H9 (cell line): ENCODE results near the gene DHDH. TPM values are rescaled to one million over a fixed set of nuclear protein-coding genes. Genes with fewer than 3 reads are reported as not detected.

Experiments
- DNase-seq: peaks from one replicate; pipeline ENCODE4 v3.0.0-alpha.2; 2017
- H2AFZ ChIP-seq: one replicate; pipeline ENCODE4 v1.6.1; 2013; ENCODE audit warnings: mild to moderate bottlenecking, low read length, control low read depth, moderate library complexity
- H2AK5ac ChIP-seq: 2 replicates; pipeline ENCODE4 v1.6.1; 2013; ENCODE audit warnings: low read length, control low read depth, mixed read lengths; ENCODE audit not compliant: insufficient read length
- H2BK120ac ChIP-seq: one replicate; pipeline ENCODE4 v1.6.1; 2013; ENCODE audit warnings: low read depth, mild to moderate bottlenecking, low read length, control low read depth, inconsistent platforms; ENCODE audit not compliant: poor library complexity, severe bottlenecking
- H2BK12ac ChIP-seq: 2 replicates; pipeline ENCODE4 v1.6.1; 2013; ENCODE audit warnings: low read length, control low read depth, mixed read lengths, low read depth; ENCODE audit not compliant: insufficient read length
- H2BK15ac ChIP-seq: 2 replicates; pipeline ENCODE4 v1.6.1; 2013; ENCODE audit warnings: low read depth, low read length, control low read depth
- H2BK20ac ChIP-seq: one replicate; pipeline ENCODE4 v1.6.1; 2013; ENCODE audit warnings: low read depth, mild to moderate bottlenecking, low read length, control low read depth, inconsistent platforms; ENCODE audit not compliant: poor library complexity, severe bottlenecking
- H2BK5ac ChIP-seq: 2 replicates; pipeline ENCODE4 v1.6.1; 2013; ENCODE audit warnings: low read length, control low read depth, mixed read lengths; ENCODE audit not compliant: insufficient read length
- H3K14ac ChIP-seq: 2 replicates; pipeline ENCODE4 v1.6.1; 2013; ENCODE audit warnings: low read length, control low read depth; ENCODE audit not compliant: insufficient read depth
- H3K18ac ChIP-seq: 2 replicates; pipeline ENCODE4 v1.6.1; 2013; ENCODE audit warnings: low read depth, mild to moderate bottlenecking, mixed read lengths, low read length, control low read depth; ENCODE audit not compliant: insufficient read length
- H3K23ac ChIP-seq: 2 replicates; pipeline ENCODE4 v1.6.1; 2013; ENCODE audit warnings: low read length, control low read depth, mixed read lengths, low read depth; ENCODE audit not compliant: insufficient read length
- H3K23me2 ChIP-seq: 2 replicates; pipeline ENCODE4 v1.6.1; 2013; ENCODE audit warnings: low read depth, mild to moderate bottlenecking, mixed read lengths, low read length, control low read depth; ENCODE audit not compliant: insufficient read length, poor library complexity, severe bottlenecking
- H3K27ac ChIP-seq: 2 replicates; pipeline ENCODE4 v1.5.1; 2013; ENCODE audit warnings: low read length, control low read depth, mixed read lengths, low read depth; ENCODE audit not compliant: insufficient read length
- H3K27me3 ChIP-seq: 2 replicates; pipeline ENCODE4 v1.6.1; 2013; ENCODE audit warnings: low read length, control low read depth, inconsistent platforms; ENCODE audit not compliant: insufficient read depth
- H3K4ac ChIP-seq: 2 replicates; pipeline ENCODE4 v1.6.1; 2013; ENCODE audit warnings: low read depth, mild to moderate bottlenecking, control low read depth, inconsistent platforms, low read length, moderate library complexity
- H3K4me1 ChIP-seq: 2 replicates; pipeline ENCODE4 v1.6.1; 2013; ENCODE audit warnings: low read length, control low read depth, inconsistent platforms; ENCODE audit not compliant: insufficient read depth
- H3K4me2 ChIP-seq: 2 replicates; pipeline ENCODE4 v1.6.1; 2013; ENCODE audit warnings: low read length, control low read depth, mixed read lengths; ENCODE audit not compliant: insufficient read length, insufficient read depth
- H3K56ac ChIP-seq: 2 replicates; pipeline ENCODE4 v1.6.1; 2013; ENCODE audit warnings: low read depth, mild to moderate bottlenecking, mixed read lengths, low read length, control low read depth; ENCODE audit not compliant: insufficient read length
- H3K79me1 ChIP-seq: 2 replicates; pipeline ENCODE4 v1.6.1; 2013; ENCODE audit warnings: low read depth, mild to moderate bottlenecking, moderate library complexity, low read length, control low read depth, inconsistent platforms; ENCODE audit not compliant: insufficient read depth, poor library complexity, severe bottlenecking
- H3K79me2 ChIP-seq: 2 replicates; pipeline ENCODE4 v1.6.1; 2013; ENCODE audit warnings: low read length, control low read depth, inconsistent platforms; ENCODE audit not compliant: insufficient read depth
- H3K9ac ChIP-seq: 2 replicates; pipeline ENCODE4 v1.6.1; 2013; ENCODE audit warnings: low read length, control low read depth, mixed read lengths; ENCODE audit not compliant: insufficient read length; ENCODE audit errors: extremely low read depth
- H3K9me3 ChIP-seq: one replicate; pipeline ENCODE4 v1.6.1; 2013; ENCODE audit warnings: low read depth, low read length, inconsistent platforms; ENCODE audit not compliant: control insufficient read depth
- H3T11ph ChIP-seq: one replicate; pipeline ENCODE4 v1.6.1; 2013; ENCODE audit warnings: mild to moderate bottlenecking, low read length, control low read depth, inconsistent platforms
- H4K20me1 ChIP-seq: one replicate; pipeline ENCODE4 v1.6.1; 2013; ENCODE audit not compliant: control insufficient read depth, insufficient read length, insufficient read depth
- H4K5ac ChIP-seq: 2 replicates; pipeline ENCODE4 v1.6.1; 2013; ENCODE audit warnings: low read depth, mild to moderate bottlenecking, mixed read lengths, low read length, control low read depth; ENCODE audit not compliant: insufficient read length
- H4K8ac ChIP-seq: replicated peaks from 2 replicates; pipeline ENCODE4 v1.6.1; 2013; ENCODE audit warnings: low read length, control low read depth, mixed read lengths, low read depth; ENCODE audit not compliant: insufficient read length
- H4K91ac ChIP-seq: 2 replicates; pipeline ENCODE4 v1.6.1; 2013; ENCODE audit warnings: low read depth, mild to moderate bottlenecking, moderate library complexity, mixed read lengths, low read length, control low read depth; ENCODE audit not compliant: insufficient read length
- H3K27ac Mint-ChIP-seq, 3 experiments: 2 replicates in 2 of 3; 3 replicates in 1 of 3; pipeline ENCODE4 v1.8.0; 2020 to 2021; ENCODE audit warnings: mixed read lengths in 3 of 3, mild to moderate bottlenecking in 1 of 3, moderate library complexity in 1 of 3
- H3K27me3 Mint-ChIP-seq: 2 replicates; pipeline ENCODE4 v1.8.0; 2021; ENCODE audit warnings: low read depth, mild to moderate bottlenecking, moderate library complexity, mixed read lengths
- H3K36me3 Mint-ChIP-seq, 3 experiments: 2 replicates in 2 of 3; 3 replicates in 1 of 3; pipeline ENCODE4 v1.8.0; 2020 to 2021; ENCODE audit warnings: low read depth in 3 of 3, mixed read lengths in 3 of 3; ENCODE audit not compliant: insufficient read depth in 1 of 3
- H3K4me1 Mint-ChIP-seq, 2 experiments: 2 replicates each; pipeline ENCODE4 v1.8.0; 2020; ENCODE audit warnings: mixed read lengths in 2 of 2
- H3K4me3 Mint-ChIP-seq, 2 experiments: 2 replicates in 1 of 2; 3 replicates in 1 of 2; pipeline ENCODE4 v1.8.0; 2020 to 2021; ENCODE audit warnings: mild to moderate bottlenecking in 2 of 2, mixed read lengths in 2 of 2, moderate library complexity in 1 of 2
- H3K9me3 Mint-ChIP-seq, 2 experiments: 2 replicates in 1 of 2; 3 replicates in 1 of 2; pipeline ENCODE4 v1.8.0; 2020; ENCODE audit warnings: mild to moderate bottlenecking in 2 of 2, mixed read lengths in 2 of 2, moderate library complexity in 1 of 2
- WGBS: extraction: QIAGEN DNeasy Blood & Tissue Kit; methylation state at CpG from one replicate; pipeline ENCODE4 v1.1.7; 2013; ENCODE audit warnings: missing lambda C conversion rate, low lambda C conversion rate, mixed read lengths; ENCODE audit not compliant: insufficient read length; ENCODE audit errors: extremely low coverage; 5-methylcytosine and 5-hydroxymethylcytosine counted together
- total RNA-seq: library from RNA; stranded (reverse); gene quantifications from 2 replicates; pipeline ENCODE4 v1.2.1, GENCODE V29; 2021
- TF ChIP-seq, protein P1 (sequence below): fragments of 200-600 bp; sonication (generic); conservative IDR thresholded peaks from 3 replicates; pipeline ENCODE4 v1.8.0; 2021; ENCODE audit warnings: antibody characterized with exemption, mild to moderate bottlenecking

The DHDH gene
- total RNA-seq, 1 experiment from 2014 or later, result 2.0 TPM

GRCh38 chr19:48906324-48906723, 27.2 kb upstream of the DHDH start:
- Histone ChIP-seq H3K56ac (no peak overlapping the region), H3K14ac (no peak overlapping the region), H4K8ac (no peak overlapping the region), H3K79me2 (no peaks in the 10 kb centered on the region), H3T11ph (no peak overlapping the region), H3K23ac (no peak overlapping the region), H2AFZ (no peak overlapping the region), H3K23me2 (no peaks in the 10 kb centered on the region), H3K9me3 (no peaks in the 10 kb centered on the region), H2AK5ac (no peak overlapping the region), H2BK15ac (no peak overlapping the region), H3K9ac (no peak overlapping the region), H3K27me3 (no peaks in the 10 kb centered on the region), H2BK5ac (no peak overlapping the region), H3K4me2 (no peak overlapping the region), H2BK12ac (no peak overlapping the region), H3K79me1 (no peaks in the 10 kb centered on the region), H4K5ac (no peak overlapping the region), H3K27ac (no peak overlapping the region), H3K4me1 (no peaks in the 10 kb centered on the region), H2BK20ac (no peak overlapping the region), H4K91ac (no peak overlapping the region), H3K18ac (no peak overlapping the region), H4K20me1 (no peaks in the 10 kb centered on the region), H2BK120ac (no peak overlapping the region), H3K4ac (no peak overlapping the region)
- DNase-seq, result no peak
- Mint-ChIP-seq H3K4me1 (peaks cover 5 to 8% of the 10 kb centered on the region in 2 experiments; a peak in 3 of 4 replicates), H3K27me3 (no peaks in the 10 kb centered on the region; the same call in 1 of the 2 replicates), H3K36me3 (peaks cover 34 to 79% (median 68%) of the 10 kb centered on the region in 3 experiments; a peak in 6 of 7 replicates), H3K9me3 (no peaks in the 10 kb centered on the region; a peak in 1 of 5 replicates), H3K4me3 (no peak overlapping the region; a peak in 1 of 5 replicates), H3K27ac (no peak overlapping the region)
- TF ChIP-seq, protein P1, sequence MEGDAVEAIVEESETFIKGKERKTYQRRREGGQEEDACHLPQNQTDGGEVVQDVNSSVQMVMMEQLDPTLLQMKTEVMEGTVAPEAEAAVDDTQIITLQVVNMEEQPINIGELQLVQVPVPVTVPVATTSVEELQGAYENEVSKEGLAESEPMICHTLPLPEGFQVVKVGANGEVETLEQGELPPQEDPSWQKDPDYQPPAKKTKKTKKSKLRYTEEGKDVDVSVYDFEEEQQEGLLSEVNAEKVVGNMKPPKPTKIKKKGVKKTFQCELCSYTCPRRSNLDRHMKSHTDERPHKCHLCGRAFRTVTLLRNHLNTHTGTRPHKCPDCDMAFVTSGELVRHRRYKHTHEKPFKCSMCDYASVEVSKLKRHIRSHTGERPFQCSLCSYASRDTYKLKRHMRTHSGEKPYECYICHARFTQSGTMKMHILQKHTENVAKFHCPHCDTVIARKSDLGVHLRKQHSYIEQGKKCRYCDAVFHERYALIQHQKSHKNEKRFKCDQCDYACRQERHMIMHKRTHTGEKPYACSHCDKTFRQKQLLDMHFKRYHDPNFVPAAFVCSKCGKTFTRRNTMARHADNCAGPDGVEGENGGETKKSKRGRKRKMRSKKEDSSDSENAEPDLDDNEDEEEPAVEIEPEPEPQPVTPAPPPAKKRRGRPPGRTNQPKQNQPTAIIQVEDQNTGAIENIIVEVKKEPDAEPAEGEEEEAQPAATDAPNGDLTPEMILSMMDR, result no peak
- no CpG with 5 or more reads among the region's 10 CpGs for WGBS
